ENCODE data around the gene DACH1.

Gene DACH1

GRCh38 chr13:71611292-71611691 lies 255.7 kb downstream of the DACH1 start:
- TF ChIP-seq CTCF (conservative IDR thresholded peaks at IDR 0.05; ENCODE audit: control insufficient read depth, insufficient read depth, low read depth, low read length): no peak
- no peak overlapping the region for H3K4me3 ChIP-seq (ENCODE audit: control insufficient read depth, low read depth, low read length)
- no peak for DNase-seq (ENCODE audit: low read depth)

GRCh38 chr13:71610876-71611275 lies 256.1 kb downstream of the DACH1 start:
- DNase-seq (ENCODE audit: low read depth): no peak
- no peak for TF ChIP-seq CTCF (conservative IDR thresholded peaks at IDR 0.05; ENCODE audit: control insufficient read depth, insufficient read depth, low read depth, low read length)
- no peak overlapping the region for H3K4me3 ChIP-seq (ENCODE audit: control insufficient read depth, low read depth, low read length)

DNA sequence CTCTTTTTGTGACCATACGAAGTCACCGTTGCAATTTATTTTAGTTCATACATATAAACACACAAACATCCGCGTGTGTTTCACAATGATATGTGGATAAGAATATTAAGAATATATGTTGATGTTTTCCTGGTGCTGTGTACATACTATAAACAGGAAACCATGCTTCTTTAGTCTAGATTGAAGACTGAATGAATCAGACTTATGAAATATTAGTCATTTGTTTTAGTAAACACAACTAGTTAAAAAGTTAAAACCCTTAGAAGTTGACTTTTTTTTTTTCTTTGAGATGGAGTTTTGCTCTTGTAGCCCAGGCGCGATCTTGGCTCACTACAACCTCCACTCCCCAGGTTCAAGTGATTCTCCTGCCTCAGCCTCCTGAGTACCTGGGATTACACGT lies 257.7 kb downstream of the DACH1 start:
- H3K4me3 ChIP-seq (ENCODE audit: control insufficient read depth, low read depth, low read length): no peak overlapping the region
- DNase-seq (ENCODE audit: low read depth): no peak
- no peak for TF ChIP-seq CTCF (conservative IDR thresholded peaks at IDR 0.05; ENCODE audit: control insufficient read depth, insufficient read depth, low read depth, low read length)

GRCh38 chr13:71607575-71607974 lies 259.4 kb downstream of the DACH1 start:
- no peak overlapping the region for H3K4me3 ChIP-seq (ENCODE audit: control insufficient read depth, low read depth, low read length)
- no peak for DNase-seq (ENCODE audit: low read depth)
- no peak for TF ChIP-seq CTCF (conservative IDR thresholded peaks at IDR 0.05; ENCODE audit: control insufficient read depth, insufficient read depth, low read depth, low read length)

GRCh38 chr13:71606818-71607217 lies 260.2 kb downstream of the DACH1 start:
- H3K4me3 ChIP-seq (ENCODE audit: control insufficient read depth, low read depth, low read length): no peak overlapping the region
- DNase-seq (ENCODE audit: low read depth): no peak
- no peak for TF ChIP-seq CTCF (conservative IDR thresholded peaks at IDR 0.05; ENCODE audit: control insufficient read depth, insufficient read depth, low read depth, low read length)

DNA sequence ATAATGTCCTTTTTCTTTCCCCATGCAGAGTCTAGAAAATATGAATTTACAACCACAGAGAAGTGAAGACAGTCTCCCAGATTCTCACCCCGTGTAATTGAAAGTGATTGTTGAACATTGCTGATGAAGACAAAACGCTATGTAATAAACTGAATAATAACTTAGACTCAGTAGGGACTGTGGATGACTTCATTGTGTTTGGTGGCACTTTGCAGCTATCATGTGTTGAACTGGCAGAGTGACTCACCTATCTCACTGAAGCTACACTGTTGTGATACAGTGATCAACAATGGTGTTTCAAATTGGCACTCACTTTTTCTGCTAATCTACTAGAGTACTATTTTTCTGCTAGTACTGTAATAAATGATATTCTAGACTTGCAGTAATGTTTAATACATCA lies 261.3 kb downstream of the DACH1 start:
- DNase-seq (ENCODE audit: low read depth): no peak
- TF ChIP-seq CTCF (conservative IDR thresholded peaks at IDR 0.05; ENCODE audit: control insufficient read depth, insufficient read depth, low read depth, low read length): no peak
- H3K4me3 ChIP-seq (ENCODE audit: control insufficient read depth, low read depth, low read length): no peak overlapping the region

- no peak overlapping the region for H3K4me3 ChIP-seq (ENCODE audit: control insufficient read depth, low read depth, low read length)
- DNase-seq (ENCODE audit: low read depth): no peak
- TF ChIP-seq CTCF (conservative IDR thresholded peaks at IDR 0.05; ENCODE audit: control insufficient read depth, insufficient read depth, low read depth, low read length): no peak
Measured at GRCh38 chr13:71603255-71603654, 263.7 kb downstream of the DACH1 start.
